Measurements from ENCODE around the gene PTPN14.
"Not testable (repeated sequence)": the region's sequence is repeated elsewhere in the genome, so short reads cannot be mapped to it uniquely, and the experiment has no call there.

Gene PTPN14

GRCh38 chr1:214551436-214552173 is at the start of gene PTPN14:
Gene PTPN14, minus strand, starts transcription at chr1:214551602. Its CDS starts 86,799 bp downstream, at chr1:214464803.
- DNase-seq = no peak

- DNase-seq = no peak
Measured at GRCh38 chr1:214593158-214593557, 41.8 kb upstream of the PTPN14 start.

- not testable (repeated sequence) for DNase-seq
Measured at GRCh38 chr1:214591918-214592317, 40.5 kb upstream of the PTPN14 start.

- no peak for DNase-seq
Measured at GRCh38 chr1:214590696-214591095, 39.3 kb upstream of the PTPN14 start.

- no peak for DNase-seq
Measured at GRCh38 chr1:214588963-214589597, 37.7 kb upstream of the PTPN14 start.

GRCh38 chr1:214587165-214587564 is 35.8 kb upstream of the PTPN14 start:
- no peak for DNase-seq

GRCh38 chr1:214586621-214587020 is 35.2 kb upstream of the PTPN14 start:
- DNase-seq = no peak

GRCh38 chr1:214584805-214585766 is 33.7 kb upstream of the PTPN14 start:
- DNase-seq = no peak

- DNase-seq = no peak
Measured at GRCh38 chr1:214583824-214584554, 32.6 kb upstream of the PTPN14 start.

- DNase-seq = no peak
Measured at GRCh38 chr1:214583113-214583512, 31.7 kb upstream of the PTPN14 start.

- DNase-seq = no peak
Measured at GRCh38 chr1:214582289-214582891, 31.0 kb upstream of the PTPN14 start.

GRCh38 chr1:214581785-214582184 is 30.4 kb upstream of the PTPN14 start:
- no peak for DNase-seq

GRCh38 chr1:214579183-214579582 is 27.8 kb upstream of the PTPN14 start:
- DNase-seq = no peak

GRCh38 chr1:214576120-214576519 is 24.7 kb upstream of the PTPN14 start:
- DNase-seq = not testable (repeated sequence)

GRCh38 chr1:214574598-214575411 is 23.4 kb upstream of the PTPN14 start:
- DNase-seq = no peak

GRCh38 chr1:214573386-214574318 is 22.2 kb upstream of the PTPN14 start:
- DNase-seq = no peak

- DNase-seq = no peak
Measured at GRCh38 chr1:214571281-214571680, 19.9 kb upstream of the PTPN14 start.

- no peak for DNase-seq
Measured at GRCh38 chr1:214570442-214570841, 19.0 kb upstream of the PTPN14 start.

GRCh38 chr1:214569357-214570004 is 18.1 kb upstream of the PTPN14 start:
- no peak for DNase-seq

GRCh38 chr1:214568328-214568727 is 16.9 kb upstream of the PTPN14 start:
- no peak for DNase-seq

Data from activated naive CD4-positive, alpha-beta T cell treated with Interleukin-2 at 50 U/mL for 16 hours (primary cell).